ENCODE data around the gene RFX5.

DNA sequence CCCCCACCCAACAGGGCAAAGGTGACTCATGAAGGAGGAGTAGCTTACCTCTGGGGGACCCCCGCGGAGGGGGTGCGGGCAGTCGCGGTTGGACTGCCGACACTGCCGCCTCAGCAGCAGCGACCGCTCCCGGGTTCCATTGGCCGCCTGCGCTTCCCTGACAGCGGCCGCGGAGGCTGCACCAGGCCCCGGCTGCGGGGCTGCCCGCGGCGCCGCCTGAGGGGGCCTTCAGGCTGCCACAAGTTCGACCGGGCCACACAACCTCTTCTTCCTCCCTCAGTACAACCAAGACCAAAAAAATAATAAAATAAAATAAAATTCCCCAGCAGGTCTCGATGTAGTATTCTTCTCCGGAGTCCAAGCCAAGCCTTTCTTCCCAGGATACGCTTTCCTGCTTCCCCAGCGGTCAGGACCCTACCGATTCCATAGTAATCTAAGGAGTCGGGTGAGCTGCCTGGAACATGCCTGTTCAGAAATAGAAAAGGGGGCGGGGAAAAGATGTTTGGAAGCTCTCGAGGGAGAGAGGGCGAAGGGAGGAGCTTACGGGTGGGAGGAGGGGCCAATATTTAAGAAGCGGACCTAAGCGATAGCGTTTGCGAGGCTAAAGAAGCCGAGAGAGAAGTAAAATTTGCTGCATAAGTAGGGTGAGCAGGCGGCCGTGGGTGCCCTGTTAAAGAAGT lies 19.7 kb downstream of the RFX5 start, which contains the start of gene PI4KB:
- TF ChIP-seq, protein P1, sequence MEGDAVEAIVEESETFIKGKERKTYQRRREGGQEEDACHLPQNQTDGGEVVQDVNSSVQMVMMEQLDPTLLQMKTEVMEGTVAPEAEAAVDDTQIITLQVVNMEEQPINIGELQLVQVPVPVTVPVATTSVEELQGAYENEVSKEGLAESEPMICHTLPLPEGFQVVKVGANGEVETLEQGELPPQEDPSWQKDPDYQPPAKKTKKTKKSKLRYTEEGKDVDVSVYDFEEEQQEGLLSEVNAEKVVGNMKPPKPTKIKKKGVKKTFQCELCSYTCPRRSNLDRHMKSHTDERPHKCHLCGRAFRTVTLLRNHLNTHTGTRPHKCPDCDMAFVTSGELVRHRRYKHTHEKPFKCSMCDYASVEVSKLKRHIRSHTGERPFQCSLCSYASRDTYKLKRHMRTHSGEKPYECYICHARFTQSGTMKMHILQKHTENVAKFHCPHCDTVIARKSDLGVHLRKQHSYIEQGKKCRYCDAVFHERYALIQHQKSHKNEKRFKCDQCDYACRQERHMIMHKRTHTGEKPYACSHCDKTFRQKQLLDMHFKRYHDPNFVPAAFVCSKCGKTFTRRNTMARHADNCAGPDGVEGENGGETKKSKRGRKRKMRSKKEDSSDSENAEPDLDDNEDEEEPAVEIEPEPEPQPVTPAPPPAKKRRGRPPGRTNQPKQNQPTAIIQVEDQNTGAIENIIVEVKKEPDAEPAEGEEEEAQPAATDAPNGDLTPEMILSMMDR (optimal IDR thresholded peaks at IDR 0.05 in 1 of 3, IDR thresholded peaks at IDR 0.05 in 1 of 3, conservative IDR thresholded peaks at IDR 0.05 in 1 of 3; ENCODE audit: extremely low read depth in 1 of 3, insufficient read depth in 2 of 3, low read length in 3 of 3), result no peak
- no peak for TF ChIP-seq EZH2 (IDR thresholded peaks at IDR 0.05; ENCODE audit: low read length)

Measured in keratinocyte (primary cell).